ENCODE results near the gene TNFRSF17.

TNFRSF17 gene

DNA sequence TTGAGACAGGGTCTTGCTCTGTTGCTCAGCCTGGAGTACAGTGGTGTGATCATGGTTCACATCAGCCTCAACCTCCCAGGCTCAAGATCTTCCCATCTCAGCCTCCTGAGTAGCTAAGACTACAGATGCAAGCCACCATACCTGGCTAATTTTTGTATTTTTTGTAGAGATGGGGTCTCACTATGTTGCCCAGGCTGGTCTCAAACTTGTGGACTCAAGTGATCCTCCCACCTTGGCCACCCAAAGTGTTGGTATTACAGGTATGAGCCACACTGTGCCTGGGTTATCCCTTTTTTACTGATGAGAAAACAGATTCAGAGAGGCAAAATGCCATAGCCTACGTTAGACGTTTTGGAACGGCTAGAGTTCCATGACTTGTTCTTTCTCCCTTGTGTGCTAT lies 41.6 kb downstream of the TNFRSF17 start:
- DNase-seq (ENCODE audit: low spot score): no peak

DNA sequence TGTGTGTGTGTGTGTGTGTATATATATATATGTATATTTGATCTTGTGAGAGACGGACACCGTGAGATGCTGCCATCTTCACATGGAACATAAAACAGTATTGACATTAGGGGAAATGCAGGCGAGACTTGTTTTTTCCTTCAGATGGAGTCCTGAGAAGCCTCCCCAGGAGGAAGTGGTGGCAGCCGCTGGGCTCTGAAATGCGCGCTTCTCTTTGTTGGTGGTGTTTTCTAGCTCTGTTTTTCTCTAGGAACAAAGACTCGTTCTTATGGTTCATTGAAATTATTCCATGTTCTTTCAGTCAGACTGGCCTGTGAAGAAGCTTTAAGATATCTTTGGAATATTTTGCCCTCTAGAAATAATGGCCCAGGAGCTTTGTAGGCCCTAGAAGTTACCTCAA lies 44.5 kb downstream of the TNFRSF17 start:
- DNase-seq (ENCODE audit: low spot score): peak; percentile 27

DNA sequence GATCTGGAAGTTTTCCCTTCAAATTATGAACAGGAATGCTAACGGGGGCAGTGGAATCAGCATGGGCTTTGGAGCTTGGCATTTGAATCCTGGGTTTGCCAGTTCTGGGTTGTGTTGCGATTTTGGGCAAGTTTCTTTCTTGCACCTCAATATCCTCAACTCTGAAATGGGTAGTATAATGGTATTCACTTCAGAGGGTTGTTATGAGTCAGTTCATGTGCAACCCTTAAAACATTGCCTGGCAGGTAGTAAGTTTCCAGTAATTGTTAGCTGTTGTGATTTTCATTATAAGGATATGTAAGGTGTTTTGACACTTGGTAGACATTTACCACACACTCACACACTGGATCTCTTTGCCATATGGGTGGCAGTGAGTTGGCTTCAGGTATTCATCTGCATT lies 44.9 kb downstream of the TNFRSF17 start:
- no peak for DNase-seq (ENCODE audit: low spot score)

DNA sequence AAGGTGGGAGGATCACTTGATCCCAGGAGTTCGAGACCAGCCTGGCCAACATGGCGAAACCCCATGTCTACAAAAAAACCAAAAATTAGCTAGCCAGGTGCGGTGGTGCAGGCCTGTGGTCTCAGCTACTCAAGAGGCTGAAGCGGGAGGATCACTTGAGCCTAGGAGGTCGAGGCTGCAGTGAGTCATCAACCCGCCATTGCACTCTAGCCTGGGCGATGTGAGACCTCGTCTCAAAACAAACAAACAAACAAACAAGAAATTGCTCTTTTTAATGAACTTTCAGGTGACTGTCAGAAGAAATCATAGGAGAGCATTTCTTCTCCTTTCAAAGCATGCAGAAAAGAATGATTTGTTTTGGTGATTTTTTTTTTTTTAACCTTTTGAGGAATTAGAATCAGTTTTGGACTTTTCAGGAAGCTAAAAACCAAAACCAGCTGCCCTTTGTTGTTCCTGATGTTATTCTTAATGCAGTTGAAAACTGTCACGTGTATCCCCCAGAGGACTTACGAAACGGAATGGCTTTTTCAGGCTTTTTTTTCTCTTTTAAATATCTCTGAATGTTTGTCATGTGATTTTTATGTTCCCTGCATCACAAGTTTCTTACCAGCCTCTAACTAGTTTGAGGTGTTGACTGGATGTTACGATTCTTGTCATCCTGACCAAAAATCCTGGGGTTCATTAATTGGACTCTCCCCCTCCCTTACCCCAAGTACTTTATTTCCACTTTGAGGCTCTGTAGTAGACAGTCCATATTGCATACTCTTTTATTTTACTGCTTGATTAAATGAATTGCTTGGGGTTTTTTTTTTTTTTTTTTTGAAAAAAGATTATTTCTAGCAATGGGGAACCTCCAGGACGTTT lies 45.6 kb downstream of the TNFRSF17 start:
- no peak for DNase-seq (ENCODE audit: low spot score)

DNA sequence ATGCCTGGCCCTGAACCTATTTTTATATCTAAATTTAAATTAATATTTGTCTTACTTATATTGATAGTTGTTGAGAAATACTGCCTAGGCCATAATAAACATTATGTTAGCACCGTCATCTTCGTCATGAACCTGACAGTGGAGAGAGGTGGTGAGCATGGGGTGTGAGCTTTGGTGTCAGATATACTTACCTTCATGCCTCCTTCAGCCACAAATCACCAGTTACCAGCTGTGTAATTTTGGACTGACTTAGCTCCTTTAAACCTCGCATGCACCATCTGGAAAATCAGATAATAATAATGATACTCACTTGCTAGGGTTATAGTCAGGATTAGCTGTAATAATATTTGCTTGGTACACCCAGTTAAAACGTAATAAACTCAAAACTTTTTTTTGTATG lies 46.6 kb downstream of the TNFRSF17 start:
- DNase-seq (ENCODE audit: low spot score): no peak

GRCh38 chr16:12016291-12016947 lies 51.4 kb downstream of the TNFRSF17 start:
- DNase-seq (ENCODE audit: low spot score): no peak

DNA sequence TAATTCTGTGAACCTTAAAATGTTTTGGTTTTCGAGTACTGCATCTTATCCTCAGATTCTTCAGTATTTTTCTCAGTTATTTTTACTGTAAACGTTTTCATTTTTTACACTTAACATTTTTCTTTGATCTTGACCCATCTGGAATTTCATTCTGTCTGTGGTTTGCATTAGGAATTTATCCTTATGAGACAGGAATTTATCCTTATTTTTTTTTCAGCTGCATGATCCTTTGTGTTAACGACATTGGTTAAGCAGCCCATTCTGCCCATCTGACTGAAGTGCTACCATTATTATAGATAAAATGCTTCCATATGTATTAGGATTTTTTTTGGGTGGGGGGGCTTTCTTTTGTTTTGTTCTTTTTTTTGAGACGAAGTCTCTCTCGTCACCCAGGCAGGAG lies 52.5 kb downstream of the TNFRSF17 start:
- DNase-seq (ENCODE audit: low spot score): no peak
